Pulmonary artery endothelial cell (primary cell): Measurements from ENCODE around the gene HDLBP. TPM values are rescaled to one million over a fixed set of nuclear protein-coding genes. Genes with fewer than 3 reads are reported as not detected.

Experiments
- DNase-seq: peaks from one replicate; pipeline ENCODE4 v3.0.0-alpha.2; 2011; ENCODE audit warnings: low read depth, low spot score
- total RNA-seq: library from RNA; depleted of rRNA; stranded (reverse); fragments of >200 nt; gene quantifications from 2 replicates; pipeline ENCODE4 v1.2.3, GENCODE V29; 2014

HDLBP gene
- total RNA-seq, 1 donor from 2014 or later, result 980 TPM

GRCh38 chr2:241254904-241255351 lies 60.5 kb downstream of the HDLBP start:
- DNase-seq, result no peak

DNA sequence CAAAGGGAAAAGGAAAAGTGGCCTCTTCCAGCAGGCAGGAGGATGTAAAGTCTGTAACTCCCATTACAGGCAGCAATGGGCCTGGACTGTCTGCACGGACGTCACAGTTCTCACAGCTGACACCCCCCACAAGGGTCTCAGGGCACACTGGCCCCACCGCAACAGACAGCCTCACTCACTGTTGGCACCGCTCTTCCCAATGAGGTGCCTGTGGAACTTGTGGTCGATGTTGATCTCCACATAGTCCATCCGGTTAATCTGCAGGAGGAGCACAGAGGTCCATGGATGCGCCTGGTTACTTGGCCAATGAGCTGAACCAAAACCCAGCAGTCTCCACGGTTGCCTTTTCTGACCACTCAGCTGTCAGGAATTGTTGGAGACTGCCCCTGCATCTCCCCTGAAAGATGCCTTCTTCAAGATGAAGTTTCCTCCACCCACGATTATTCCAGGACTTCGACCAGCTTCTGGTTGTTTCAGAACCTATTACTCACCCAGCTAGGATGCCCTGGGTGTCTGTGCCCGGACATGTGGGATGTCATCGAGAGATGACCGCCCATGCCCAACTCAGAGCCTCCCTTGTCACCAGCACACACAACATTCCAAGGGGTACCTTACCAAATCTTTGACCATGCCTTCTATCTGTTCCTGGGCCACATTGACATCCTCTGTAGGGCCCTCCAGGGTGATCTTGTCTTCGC lies 62.5 kb downstream of the HDLBP start:
- no peak for DNase-seq

- no peak for DNase-seq
These were observed 65.8 kb downstream of the HDLBP start for GRCh38 chr2:241249654-241250053.

DNA sequence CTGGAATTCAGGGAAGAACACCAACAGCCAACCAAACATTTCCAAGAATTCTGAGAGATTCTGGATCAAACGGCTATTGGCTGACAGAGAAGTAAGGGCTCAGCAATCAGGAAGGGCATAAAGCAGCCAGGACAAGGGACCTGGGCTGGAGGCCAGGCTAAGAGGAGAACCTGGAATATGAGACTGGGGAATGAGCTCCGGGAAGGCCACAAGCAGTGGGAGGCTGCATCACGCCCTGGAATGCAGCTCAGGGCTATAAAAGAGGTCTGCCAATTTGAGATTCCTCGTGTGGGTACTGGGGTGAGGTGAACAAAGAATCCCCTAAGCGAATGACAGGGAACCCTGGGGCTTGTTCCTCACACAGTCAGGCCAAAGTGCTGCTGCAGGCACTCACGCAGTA lies 66.6 kb downstream of the HDLBP start:
- no peak for DNase-seq

DNA sequence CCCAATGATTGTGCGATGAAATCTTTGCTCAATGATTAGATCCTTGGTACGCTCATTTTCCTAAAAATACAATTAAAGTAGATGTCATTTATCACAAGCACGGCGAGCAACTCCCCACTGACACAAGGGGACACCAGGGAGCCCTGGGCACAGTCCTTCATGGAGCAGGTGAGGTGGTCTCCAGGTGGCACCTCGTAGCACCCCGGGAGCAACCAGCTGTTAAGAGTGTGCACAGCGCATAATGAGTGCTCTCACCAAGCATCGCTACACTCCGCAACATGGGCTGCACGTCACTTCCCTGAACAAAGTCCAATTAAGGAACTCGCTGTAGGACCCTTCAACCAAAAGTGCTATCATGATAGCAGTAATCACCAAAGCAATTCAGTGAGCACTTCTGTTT lies 67.2 kb downstream of the HDLBP start:
- no peak for DNase-seq

GRCh38 chr2:241244368-241244767 lies 71.1 kb downstream of the HDLBP start:
- no peak for DNase-seq

DNA sequence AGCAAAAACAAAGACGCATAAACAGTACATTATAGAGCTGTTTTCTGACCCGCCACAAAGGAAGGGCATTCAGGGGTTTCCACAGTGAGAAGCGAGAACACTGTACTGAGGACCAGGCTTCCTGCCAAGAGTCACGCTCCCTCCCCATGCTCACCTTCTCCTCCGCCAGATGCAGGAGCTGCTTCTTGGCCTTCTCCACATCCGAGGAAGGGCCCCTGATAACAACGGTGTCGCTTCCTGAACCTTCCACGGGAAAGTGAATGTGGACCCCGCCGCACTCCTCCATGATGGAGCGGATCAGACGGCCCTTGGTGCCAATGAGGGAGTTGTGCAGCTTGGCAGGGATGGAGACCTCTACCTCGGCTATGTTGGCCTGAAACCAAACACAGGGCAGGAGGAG lies 73.2 kb downstream of the HDLBP start:
- no peak for DNase-seq

DNA sequence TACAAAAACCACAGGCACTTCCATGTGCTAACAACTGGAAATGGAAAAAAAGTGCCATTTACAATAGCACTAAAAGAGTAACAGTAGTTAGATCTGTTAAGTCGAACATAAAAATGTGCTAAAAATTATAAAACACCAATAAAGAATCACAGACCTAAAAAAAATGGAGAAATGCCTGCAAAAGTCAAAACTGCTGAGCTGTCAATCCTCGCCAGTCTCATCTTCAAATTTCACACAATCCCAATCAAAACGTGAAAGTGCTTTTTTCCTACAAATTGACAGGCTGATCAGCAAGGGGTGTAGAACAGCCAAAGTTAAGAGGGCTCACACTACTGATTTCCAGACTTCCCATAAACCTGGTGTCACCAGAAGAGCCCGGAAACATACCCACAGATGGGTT lies 73.8 kb downstream of the HDLBP start:
- DNase-seq, result no peak

- DNase-seq, result no peak
These were observed 75.0 kb downstream of the HDLBP start for GRCh38 chr2:241240320-241241004.

GRCh38 chr2:241239552-241240202 lies 75.8 kb downstream of the HDLBP start:
- no peak for DNase-seq

DNA sequence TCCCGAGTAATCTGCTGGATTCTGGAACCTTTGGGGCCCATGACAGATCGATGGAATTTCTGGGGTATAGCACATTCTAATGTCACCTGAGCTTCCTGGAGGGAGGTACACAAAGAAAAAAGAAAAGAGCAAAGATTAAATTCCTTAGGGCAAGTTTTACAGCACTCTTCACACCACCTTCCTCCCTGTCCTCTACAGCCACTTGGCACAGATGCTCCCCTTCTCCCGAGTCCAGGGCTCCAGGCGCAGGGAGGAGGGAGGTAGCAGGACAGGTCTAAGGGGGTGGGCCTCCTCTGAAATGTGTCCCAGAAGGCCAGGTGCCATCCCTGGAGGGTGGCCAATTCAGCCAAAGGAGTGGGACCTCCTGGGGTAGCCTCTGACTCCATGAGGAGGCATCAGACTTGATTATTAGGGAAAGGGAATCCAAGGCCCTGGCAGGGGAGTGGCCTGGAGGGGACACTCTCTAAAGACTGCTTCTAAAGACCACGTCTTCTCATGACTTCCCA lies 76.7 kb downstream of the HDLBP start:
- no peak for DNase-seq

DNA sequence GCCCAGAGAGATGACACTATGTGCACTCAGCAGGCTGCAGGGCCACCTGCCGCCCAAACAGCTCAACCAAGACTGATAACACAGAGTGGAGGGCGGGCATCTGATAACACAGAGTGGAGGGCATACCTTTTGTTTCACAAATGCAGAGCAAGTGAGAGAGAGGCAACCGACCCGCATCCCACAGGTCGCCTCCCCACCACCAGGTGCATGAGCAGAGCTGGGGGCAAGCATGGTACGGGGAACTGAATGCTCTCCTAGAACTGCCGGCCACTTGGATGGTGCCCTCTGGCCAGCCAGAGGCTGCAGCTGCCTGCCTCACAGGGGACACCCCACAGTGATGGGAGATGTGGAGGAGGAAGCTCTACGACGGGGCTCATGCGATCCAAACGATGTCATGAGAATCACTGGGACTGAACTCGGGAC lies 77.5 kb downstream of the HDLBP start:
- DNase-seq, result no peak

DNA sequence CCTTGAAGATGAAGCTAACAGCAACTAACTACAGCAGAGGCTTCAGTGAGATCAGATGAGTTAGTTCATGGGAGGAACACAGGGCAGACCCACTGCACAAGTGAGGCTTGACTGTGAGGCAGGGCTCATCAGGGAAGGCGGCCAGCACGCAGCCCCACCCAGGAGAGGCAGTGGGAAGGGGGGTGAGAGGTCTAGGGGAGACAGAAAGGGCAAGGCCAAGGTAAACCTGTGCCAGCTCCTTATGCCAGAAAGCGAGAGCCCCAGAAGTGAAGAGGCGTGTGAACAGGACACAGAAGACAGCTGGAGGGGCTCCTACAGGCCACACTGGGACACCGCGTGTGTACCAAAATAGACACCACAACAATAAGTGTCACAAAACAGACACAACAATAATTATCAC lies 78.4 kb downstream of the HDLBP start:
- DNase-seq, result no peak

GRCh38 chr2:241235859-241236593 lies 79.4 kb downstream of the HDLBP start:
- DNase-seq, result no peak

DNA sequence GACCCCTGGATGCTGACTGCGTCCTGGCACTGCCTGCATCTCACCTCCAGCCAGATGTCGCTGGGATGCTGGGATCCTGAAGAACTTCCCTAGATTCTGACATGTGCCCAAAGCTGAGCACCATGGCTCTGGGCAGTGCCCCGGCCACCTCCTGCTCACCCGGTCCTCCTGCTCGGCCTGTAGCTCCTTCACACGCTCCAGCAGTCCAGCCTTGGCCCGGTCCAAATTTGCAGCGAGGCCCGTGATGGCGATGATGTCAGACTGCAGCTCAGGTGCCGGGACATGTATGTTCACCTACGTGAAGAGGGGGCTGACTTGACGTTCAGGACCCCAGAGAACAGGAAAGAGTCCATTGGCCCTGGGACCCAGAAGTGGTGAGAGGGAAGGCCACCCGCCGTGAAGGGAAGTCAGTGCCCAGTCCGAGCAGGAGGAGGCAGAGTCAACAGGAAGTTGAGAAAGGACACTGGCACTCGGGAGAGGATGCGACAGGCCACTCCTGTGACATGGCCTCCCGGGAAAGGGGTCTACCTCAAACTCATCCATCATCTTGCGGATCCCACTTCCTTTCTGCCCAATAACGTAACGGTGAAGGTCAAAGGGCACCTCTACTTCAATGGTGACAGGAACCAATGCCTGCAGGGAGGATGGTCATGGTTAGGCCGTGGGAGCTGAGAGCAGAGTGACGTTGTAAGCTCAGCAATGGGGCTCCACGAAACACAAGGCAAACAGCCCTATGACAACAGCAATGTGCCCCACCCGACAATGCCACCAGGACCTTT lies 80.3 kb downstream of the HDLBP start:
- DNase-seq, result no peak

DNA sequence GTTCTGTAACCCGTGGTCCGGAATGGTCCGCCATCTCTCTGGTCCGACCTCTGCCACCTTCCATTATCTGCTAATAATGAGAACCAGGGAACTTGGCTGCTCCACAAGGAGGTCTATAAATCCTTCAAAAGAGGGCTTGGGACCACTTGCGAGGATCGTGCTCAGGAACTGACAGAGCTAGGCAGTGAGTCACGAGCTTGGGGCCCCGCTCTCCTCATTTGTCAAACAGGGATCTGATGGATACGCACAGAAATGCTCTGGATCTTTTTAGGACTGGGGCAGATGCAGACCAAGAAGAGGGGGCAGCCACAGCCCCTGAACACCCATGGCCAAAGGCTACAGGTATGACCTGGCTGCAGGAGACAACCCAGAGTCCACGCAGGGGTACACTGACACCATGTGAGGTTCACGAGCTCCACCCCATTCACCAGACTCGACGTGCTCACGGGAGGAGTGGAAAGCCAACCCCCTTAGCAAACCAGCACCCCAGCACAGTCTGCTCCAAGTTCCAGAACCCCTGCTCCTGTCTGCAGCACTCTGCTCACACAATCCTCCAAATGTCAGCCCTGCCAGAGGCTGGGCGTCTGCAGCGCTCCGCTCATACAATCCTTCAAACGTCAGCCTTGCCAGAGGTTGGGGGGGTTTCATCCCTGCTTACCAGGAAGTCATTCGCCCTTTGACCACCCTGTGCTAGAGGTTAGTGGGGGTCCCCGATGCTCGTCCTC lies 81.2 kb downstream of the HDLBP start:
- no peak for DNase-seq

DNA sequence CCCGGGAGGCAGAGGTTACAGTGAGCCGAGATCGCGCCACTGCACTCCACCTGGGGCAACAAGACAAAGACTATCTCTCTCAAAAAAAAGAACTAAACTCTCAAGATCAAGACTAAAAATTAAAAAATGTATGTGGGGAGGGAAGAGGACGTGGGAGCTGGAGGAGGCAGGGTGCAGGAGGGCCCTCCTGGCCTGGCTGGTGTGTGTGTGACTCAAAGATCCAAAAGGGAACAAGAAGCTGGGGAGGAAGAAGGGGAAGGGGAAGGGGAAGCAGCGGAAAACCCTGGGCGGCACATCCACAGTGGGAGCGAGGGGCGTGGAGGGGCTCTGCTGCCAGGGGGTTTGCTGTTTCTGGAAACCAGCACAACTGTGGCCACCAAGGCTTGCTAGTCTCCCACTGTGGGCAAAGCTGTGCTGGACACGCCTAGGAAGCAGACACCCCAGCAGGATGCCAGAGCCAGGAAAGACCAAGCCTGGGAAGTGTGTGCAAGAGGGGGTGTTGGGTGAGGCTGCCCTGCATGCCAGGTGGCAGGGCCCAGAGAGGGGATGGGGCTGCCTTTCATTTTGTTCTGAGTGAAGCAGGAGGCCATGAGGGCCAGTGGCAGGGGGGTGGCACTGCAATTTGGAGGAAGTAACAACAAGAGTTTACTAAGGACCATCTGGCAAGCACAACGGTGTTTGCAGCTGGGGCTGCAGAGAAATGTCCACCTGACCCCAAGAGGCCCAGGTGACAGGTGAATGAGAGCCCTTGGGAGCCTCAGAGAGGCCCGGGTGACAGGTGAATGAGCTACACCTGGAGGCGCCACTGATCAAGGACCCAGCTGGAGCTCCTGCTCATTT lies 82.5 kb downstream of the HDLBP start:
- DNase-seq, result no peak

DNA sequence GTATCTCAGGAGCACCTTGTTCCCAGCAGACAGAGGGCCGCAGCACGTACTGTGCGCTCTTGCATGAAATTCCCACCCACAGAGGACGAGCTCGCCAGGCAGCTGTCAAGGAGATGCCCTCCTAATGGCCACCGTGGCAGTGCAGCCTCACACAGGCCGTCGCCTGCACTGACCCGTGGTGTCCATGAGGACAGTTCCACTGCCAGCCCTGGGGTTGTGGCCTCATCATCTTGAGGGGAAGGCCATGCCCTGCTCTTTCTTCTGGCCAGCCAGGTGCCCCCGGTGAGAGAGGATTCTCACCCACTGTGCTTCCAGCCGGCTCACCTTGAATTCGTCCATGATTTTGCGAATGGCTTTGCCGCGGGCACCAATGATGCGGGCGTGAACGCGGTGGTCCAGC lies 85.0 kb downstream of the HDLBP start:
- DNase-seq, result no peak
